ENCODE data around the gene TSHZ2.

The TSHZ2 gene

DNA sequence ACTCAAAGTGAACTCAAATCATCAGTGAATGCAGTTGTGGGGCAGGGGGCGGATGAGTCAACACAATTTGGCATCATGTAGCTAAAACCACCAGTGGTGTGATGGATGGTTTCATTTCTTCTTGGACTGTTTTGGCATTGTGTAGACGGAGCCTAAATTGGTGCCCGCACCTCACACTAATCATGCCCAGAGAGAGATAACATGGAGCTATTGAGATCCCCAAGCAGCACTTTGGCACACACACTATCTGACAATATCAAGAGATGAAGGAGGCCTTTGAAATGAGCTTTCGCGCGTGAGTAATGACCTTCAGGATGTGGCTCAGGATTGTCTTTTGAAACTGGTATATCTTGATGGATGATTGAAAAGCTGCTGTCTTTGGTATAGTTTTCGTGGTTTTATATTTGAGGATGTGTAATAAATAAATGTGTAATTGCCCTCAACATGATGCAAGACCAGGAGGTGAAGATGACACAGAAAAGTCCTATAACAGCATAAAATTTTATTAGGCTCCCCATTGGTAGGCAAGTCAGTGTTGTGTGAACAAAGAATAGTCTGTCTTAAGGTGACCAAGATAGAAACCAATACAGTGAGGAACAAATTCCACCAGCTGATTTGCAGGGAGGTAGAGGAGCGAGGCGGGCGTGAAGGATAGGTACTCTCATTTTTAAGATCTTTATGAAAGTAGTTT is 174.2 kb downstream of the TSHZ2 start:
- TF ChIP-seq, protein P1, sequence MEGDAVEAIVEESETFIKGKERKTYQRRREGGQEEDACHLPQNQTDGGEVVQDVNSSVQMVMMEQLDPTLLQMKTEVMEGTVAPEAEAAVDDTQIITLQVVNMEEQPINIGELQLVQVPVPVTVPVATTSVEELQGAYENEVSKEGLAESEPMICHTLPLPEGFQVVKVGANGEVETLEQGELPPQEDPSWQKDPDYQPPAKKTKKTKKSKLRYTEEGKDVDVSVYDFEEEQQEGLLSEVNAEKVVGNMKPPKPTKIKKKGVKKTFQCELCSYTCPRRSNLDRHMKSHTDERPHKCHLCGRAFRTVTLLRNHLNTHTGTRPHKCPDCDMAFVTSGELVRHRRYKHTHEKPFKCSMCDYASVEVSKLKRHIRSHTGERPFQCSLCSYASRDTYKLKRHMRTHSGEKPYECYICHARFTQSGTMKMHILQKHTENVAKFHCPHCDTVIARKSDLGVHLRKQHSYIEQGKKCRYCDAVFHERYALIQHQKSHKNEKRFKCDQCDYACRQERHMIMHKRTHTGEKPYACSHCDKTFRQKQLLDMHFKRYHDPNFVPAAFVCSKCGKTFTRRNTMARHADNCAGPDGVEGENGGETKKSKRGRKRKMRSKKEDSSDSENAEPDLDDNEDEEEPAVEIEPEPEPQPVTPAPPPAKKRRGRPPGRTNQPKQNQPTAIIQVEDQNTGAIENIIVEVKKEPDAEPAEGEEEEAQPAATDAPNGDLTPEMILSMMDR (IDR thresholded peaks at IDR 0.05; ENCODE audit: unreplicated experiment in 3 of 3), result no peak
- Mint-ChIP-seq H3K27ac (peak overlapping the region in 1 of 3 experiments; percentile 18), H3K9me3 (no peaks in the 10 kb centered on the region), H3K4me1 (peaks cover 42% of the 10 kb centered on the region), H3K4me3 (no peak overlapping the region), H3K36me3 (ENCODE audit: low read depth) (peaks cover 7% of the 10 kb centered on the region), H3K27me3 (ENCODE audit: low read depth) (no peaks in the 10 kb centered on the region)

DNA sequence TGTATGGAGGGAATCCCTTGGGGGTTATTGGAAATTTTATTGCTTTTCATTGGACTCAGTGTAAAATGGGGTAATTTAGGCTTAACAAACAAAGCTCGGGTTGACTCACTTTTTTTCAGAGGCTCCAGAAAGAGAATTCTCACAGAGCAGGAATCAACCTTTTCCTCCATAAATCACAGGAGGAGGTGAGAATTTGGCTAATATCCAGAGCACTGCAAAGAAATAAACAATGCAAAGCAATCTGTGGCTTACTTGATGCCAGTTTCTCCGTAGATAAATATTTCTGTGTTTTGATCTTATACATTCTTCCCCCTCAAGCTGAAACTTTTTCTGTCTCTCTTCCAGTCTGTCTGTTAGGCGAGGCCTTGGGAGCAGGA is 176.6 kb downstream of the TSHZ2 start:
- no peaks in the 10 kb centered on the region for H3K9me3 Mint-ChIP-seq
- H3K4me1 Mint-ChIP-seq, result peaks cover 30% of the 10 kb centered on the region
- H3K36me3 Mint-ChIP-seq (ENCODE audit: low read depth), result no peaks in the 10 kb centered on the region
- no peak overlapping the region for H3K4me3 Mint-ChIP-seq
- H3K27ac Mint-ChIP-seq, result peak overlapping the region; percentile 72 to 85 (median 75)
- TF ChIP-seq, protein P1 (IDR thresholded peaks at IDR 0.05; ENCODE audit: unreplicated experiment in 3 of 3), result no peak
- no peaks in the 10 kb centered on the region for H3K27me3 Mint-ChIP-seq (ENCODE audit: low read depth)

DNA sequence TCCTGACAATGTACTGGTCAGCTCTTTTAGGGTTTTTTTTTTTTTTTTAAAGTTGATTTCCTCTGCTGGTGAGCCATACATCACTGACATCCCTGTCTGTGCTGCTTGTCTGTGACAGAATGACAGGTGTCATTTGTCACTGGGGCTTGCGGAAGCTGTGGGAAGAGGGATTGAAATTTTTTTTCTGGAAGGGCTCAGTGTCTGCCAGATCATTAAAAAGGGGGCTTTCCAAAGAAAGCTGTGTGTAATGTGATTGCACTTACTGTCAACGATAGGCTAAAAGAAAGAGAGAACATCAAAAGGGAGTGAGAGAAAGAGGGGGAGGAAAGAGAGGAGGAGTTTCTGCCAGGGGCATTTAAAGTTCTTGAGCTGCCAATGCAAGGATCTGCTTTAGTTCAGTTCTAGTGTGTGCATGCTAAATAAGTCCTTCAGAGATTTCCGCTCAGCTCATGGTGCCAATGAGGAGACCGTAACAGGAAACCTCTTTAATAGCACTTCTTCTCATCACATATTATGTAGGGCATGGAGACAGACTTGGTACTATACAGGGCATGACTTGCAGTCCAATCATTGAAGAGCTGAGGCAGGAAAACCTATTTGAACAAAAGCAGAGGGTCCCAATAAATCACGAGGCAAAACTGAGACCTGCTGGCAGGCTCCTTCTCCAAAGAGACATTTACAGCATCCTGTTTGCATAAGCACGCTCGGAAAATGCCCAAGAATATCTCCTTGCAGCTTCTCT is 177.2 kb downstream of the TSHZ2 start:
- Mint-ChIP-seq H3K36me3 (ENCODE audit: low read depth) (no peaks in the 10 kb centered on the region), H3K4me1 (peaks cover 30% of the 10 kb centered on the region), H3K4me3 (no peak overlapping the region), H3K27me3 (ENCODE audit: low read depth) (no peaks in the 10 kb centered on the region), H3K9me3 (no peaks in the 10 kb centered on the region), H3K27ac (peak overlapping the region; percentile 72 to 85 (median 75))
- TF ChIP-seq, protein P1 (IDR thresholded peaks at IDR 0.05; ENCODE audit: unreplicated experiment in 3 of 3), result no peak

DNA sequence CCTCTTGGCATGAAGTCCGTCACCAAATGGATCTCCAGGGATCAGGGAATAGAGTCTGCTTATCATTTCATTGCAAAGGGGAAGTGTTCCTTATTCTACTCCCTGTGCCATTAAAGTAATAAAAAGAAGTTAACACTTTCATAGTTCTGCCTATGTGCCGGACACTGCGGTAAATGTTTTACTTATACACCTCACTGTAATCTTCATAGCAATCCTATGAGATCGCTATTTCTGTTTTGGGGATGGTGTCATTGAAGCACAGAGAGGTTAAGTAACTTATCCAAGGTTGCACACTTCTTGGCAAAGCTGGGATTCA is 177.7 kb downstream of the TSHZ2 start:
- H3K9me3 Mint-ChIP-seq, result no peaks in the 10 kb centered on the region
- peak overlapping the region; percentile 46 to 85 (median 72) for H3K27ac Mint-ChIP-seq
- H3K4me1 Mint-ChIP-seq, result peaks cover 30% of the 10 kb centered on the region
- TF ChIP-seq, protein P1 (IDR thresholded peaks at IDR 0.05; ENCODE audit: unreplicated experiment in 3 of 3), result no peak
- no peaks in the 10 kb centered on the region for H3K36me3 Mint-ChIP-seq (ENCODE audit: low read depth)
- no peaks in the 10 kb centered on the region for H3K27me3 Mint-ChIP-seq (ENCODE audit: low read depth)
- H3K4me3 Mint-ChIP-seq, result no peak overlapping the region

DNA sequence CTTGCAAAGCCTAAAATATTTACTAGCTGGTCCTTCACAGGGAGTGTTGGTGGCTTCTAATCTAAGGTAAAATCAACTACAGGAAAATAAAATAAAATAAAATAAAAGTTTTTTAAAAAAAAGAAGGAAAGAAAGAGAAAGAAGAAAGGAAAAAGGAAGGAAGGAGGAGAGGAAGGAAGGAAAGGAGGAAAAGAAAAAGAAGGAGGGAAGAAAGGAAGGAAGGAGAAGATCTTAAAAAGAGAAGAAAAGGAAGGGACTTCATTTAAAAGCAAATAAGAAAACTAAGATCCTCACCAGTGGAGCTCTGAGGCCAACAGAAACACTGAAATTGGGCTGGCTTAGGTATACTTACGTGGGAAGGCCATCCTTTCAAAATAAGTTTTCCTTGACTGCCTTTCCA is 178.4 kb downstream of the TSHZ2 start:
- no peaks in the 10 kb centered on the region for H3K36me3 Mint-ChIP-seq (ENCODE audit: low read depth)
- no peak overlapping the region for H3K27ac Mint-ChIP-seq
- no peaks in the 10 kb centered on the region for H3K27me3 Mint-ChIP-seq (ENCODE audit: low read depth)
- TF ChIP-seq, protein P1 (IDR thresholded peaks at IDR 0.05; ENCODE audit: unreplicated experiment in 3 of 3), result no peak
- no peak overlapping the region for H3K4me3 Mint-ChIP-seq
- peaks cover 30% of the 10 kb centered on the region for H3K4me1 Mint-ChIP-seq
- H3K9me3 Mint-ChIP-seq, result no peaks in the 10 kb centered on the region

DNA sequence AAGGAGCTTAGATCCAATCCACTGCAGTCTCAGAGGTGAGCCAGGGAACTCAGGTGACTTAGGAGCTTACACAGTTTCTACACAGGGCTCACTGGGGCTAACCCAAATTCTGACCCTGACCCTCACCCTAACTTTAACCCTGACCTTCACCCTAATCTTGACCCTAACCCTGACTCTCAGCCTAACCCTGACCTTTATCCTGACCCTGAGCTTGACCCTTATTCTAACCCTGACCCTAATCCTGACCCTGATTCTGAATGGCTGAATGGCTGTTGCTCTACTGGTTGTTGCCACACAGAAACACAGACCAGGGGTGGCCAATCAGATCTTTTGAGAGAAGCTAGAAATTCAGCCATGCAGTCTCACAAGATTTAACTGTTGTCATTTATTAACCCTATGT is 180.1 kb downstream of the TSHZ2 start:
- TF ChIP-seq, protein P1 (IDR thresholded peaks at IDR 0.05; ENCODE audit: unreplicated experiment in 3 of 3), result no peak
- H3K4me1 Mint-ChIP-seq, result peaks cover 24% of the 10 kb centered on the region
- H3K27ac Mint-ChIP-seq, result no peak overlapping the region
- no peaks in the 10 kb centered on the region for H3K36me3 Mint-ChIP-seq (ENCODE audit: low read depth)
- no peaks in the 10 kb centered on the region for H3K27me3 Mint-ChIP-seq (ENCODE audit: low read depth)
- no peak overlapping the region for H3K4me3 Mint-ChIP-seq
- no peaks in the 10 kb centered on the region for H3K9me3 Mint-ChIP-seq
